PFSK-1 (cell line): ENCODE results near the gene PPARG.

Experiments used
- FOXP2 ChIP-seq: optimal IDR thresholded peaks from 2 replicates; pipeline ENCODE3; 2011; ENCODE audit warnings: borderline replicate concordance, control low read depth, inconsistent platforms; ENCODE audit not compliant: insufficient read depth; ENCODE audit errors: extremely low read length, extremely low read depth
- POLR2AphosphoS5 ChIP-seq: IDR thresholded peaks from 2 replicates; pipeline ENCODE4 v1.6.1; 2012; ENCODE audit warnings: low read depth, mild to moderate bottlenecking, control low read depth, low read length, moderate library complexity
- REST ChIP-seq, 2 experiments: IDR thresholded peaks; 2 replicates each; pipeline versions ENCODE4 v1.6.1 to v1.8.0; 2011 to 2012; ENCODE audit warnings: low read depth in 2 of 2, low read length in 2 of 2, control low read depth in 1 of 2, inconsistent platforms in 1 of 2, mild to moderate bottlenecking in 1 of 2, moderate library complexity in 1 of 2; ENCODE audit not compliant: insufficient read depth in 1 of 2
- SIN3A ChIP-seq: IDR thresholded peaks from 2 replicates; pipeline ENCODE4 v1.6.1; 2012; ENCODE audit warnings: mild to moderate bottlenecking, low read length, moderate library complexity, borderline replicate concordance; ENCODE audit not compliant: insufficient read depth
- TAF1 ChIP-seq: IDR thresholded peaks from 2 replicates; pipeline ENCODE4 v1.6.1; 2012; ENCODE audit warnings: low read length, control low read depth, borderline replicate concordance; ENCODE audit not compliant: insufficient read depth

DNA sequence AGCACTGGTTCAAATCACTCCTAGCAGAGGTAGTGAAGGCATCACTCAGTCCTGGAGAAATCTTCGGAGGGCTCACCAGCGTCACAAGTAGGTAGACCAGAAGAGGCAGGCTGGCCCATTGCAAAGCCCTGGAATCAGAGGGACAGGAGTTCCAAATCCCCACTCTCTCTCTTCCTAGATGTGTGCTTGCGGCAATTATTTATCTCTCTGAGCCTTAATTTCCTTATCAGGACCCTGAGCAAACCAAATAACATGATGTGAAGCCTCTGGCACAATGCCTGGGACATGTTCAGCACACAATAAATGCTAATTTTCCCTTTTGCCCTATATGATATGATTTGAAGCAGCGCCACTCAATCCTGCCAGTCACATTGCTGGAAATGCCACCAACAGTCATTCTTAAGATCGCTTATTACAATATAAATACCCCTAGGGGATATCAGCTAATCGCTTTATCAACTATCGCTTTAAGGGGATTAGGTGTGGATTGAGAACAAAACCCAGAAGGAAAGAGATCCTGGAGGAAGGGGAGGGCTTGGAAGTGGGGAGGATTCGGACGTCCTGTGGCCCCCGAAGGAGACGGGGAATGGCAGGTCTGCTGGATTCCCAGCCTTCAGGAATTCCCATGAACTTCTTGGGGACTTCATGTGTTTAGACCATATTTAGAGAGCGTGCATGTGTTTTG is 135.9 kb downstream of the PPARG start:
- no peak for TF ChIP-seq REST (IDR thresholded peaks at IDR 0.05; ENCODE audit: insufficient read depth in 1 of 2, low read depth in 2 of 2, low read length in 2 of 2)
- TF ChIP-seq POLR2AphosphoS5, result no peak
- TF ChIP-seq TAF1, result no peak
- no peak for TF ChIP-seq SIN3A
- no peak for TF ChIP-seq FOXP2
